ENCODE measurements around the gene F12. TPM values are rescaled to one million over a fixed set of nuclear protein-coding genes. Genes with fewer than 3 reads are reported as not detected.
"Not testable (repeated sequence)": the region's sequence is repeated elsewhere in the genome, so short reads cannot be mapped to it uniquely, and the experiment has no call there.

F12 gene
- total RNA-seq, 4 donors from 2014 or later, result 0.36 to 1.2 (median 0.95) TPM; not detected in 1

- no peaks in the 10 kb centered on the region for H3K27me3 ChIP-seq
- no peak overlapping the region for H3K27ac ChIP-seq
- H3K9me3 ChIP-seq, result no peaks in the 10 kb centered on the region
- DNase-seq, result no peak
- no peak for ATAC-seq
- in situ Hi-C loops (cut with MboI; ENCODE audit: low sequenced_read_pairs in 4 of 4) (loop anchor here in 1 of 4 donors (25.0 kb wide), 1 partner anchor 136 kb away; the partner anchor contains the start of genes DDX41 and DOK3), intact Hi-C loops (cut with DNase I; ENCODE audit: low total_unique reads) (no loop called here)
- no peaks in the 10 kb centered on the region for H3K36me3 ChIP-seq
- TF ChIP-seq CTCF (IDR thresholded peaks at IDR 0.05 in 4 of 5, conservative IDR thresholded peaks at IDR 0.05 in 1 of 5), result no peak
- no peak for TF ChIP-seq POLR2A (IDR thresholded peaks at IDR 0.05)
- peaks cover 5 to 19% of the 10 kb centered on the region in 2 donors for H3K4me1 ChIP-seq
- no peak overlapping the region for H3K4me3 ChIP-seq
Observed at GRCh38 chr5:177376107-177376506, 33.3 kb downstream of the F12 start.

GRCh38 chr5:177375516-177375915 is 33.8 kb downstream of the F12 start:
- H3K9me3 ChIP-seq; DNase-seq; H3K27ac ChIP-seq; intact Hi-C loops (cut with DNase I; ENCODE audit: low total_unique reads); ATAC-seq; H3K4me3 ChIP-seq; H3K36me3 ChIP-seq; H3K27me3 ChIP-seq: not testable (repeated sequence)
- peaks cover 6 to 15% of the 10 kb centered on the region in 2 donors for H3K4me1 ChIP-seq
- in situ Hi-C loops (cut with MboI; ENCODE audit: low sequenced_read_pairs in 4 of 4), result loop anchor here in 1 of 4 donors (25.0 kb wide), 1 partner anchor 137 kb away; the partner anchor contains the start of genes DDX41 and DOK3

- in situ Hi-C loops (cut with MboI; ENCODE audit: low sequenced_read_pairs in 4 of 4) (no loop called here), intact Hi-C loops (cut with DNase I; ENCODE audit: low total_unique reads) (no loop called here)
Observed at GRCh38 chr5:177374211-177374610, 35.2 kb downstream of the F12 start.

GRCh38 chr5:177373806-177374205 is 35.6 kb downstream of the F12 start:
- DNase-seq (no peak), ATAC-seq (no peak)
- H3K36me3 ChIP-seq, result no peaks in the 10 kb centered on the region
- no peaks in the 10 kb centered on the region for H3K9me3 ChIP-seq
- in situ Hi-C loops (cut with MboI; ENCODE audit: low sequenced_read_pairs in 4 of 4), result no loop called here
- H3K27ac ChIP-seq, result no peak overlapping the region
- no peak overlapping the region for H3K4me3 ChIP-seq
- no peak for TF ChIP-seq CTCF (IDR thresholded peaks at IDR 0.05 in 4 of 5, conservative IDR thresholded peaks at IDR 0.05 in 1 of 5)
- TF ChIP-seq POLR2A (IDR thresholded peaks at IDR 0.05), result no peak
- no peaks in the 10 kb centered on the region for H3K27me3 ChIP-seq
- peaks cover 20 to 30% of the 10 kb centered on the region in 2 donors for H3K4me1 ChIP-seq
- intact Hi-C loops (cut with DNase I; ENCODE audit: low total_unique reads), result no loop called here

More at GRCh38 chr5:177374211-177374610, 35.2 kb downstream of the F12 start:
- no peak for ATAC-seq
- no peak overlapping the region for H3K4me3 ChIP-seq
- H3K9me3 ChIP-seq, result no peaks in the 10 kb centered on the region
- no peaks in the 10 kb centered on the region for H3K27me3 ChIP-seq
- no peak for DNase-seq
- no peak overlapping the region for H3K27ac ChIP-seq
- peaks cover 18 to 27% of the 10 kb centered on the region in 2 donors for H3K4me1 ChIP-seq
- no peaks in the 10 kb centered on the region for H3K36me3 ChIP-seq
- no peak for TF ChIP-seq CTCF (IDR thresholded peaks at IDR 0.05 in 4 of 5, conservative IDR thresholded peaks at IDR 0.05 in 1 of 5)
- TF ChIP-seq POLR2A (IDR thresholded peaks at IDR 0.05), result no peak

GRCh38 chr5:177372910-177373309 is 36.5 kb downstream of the F12 start:
- intact Hi-C loops (cut with DNase I; ENCODE audit: low total_unique reads) (no loop called here), in situ Hi-C loops (cut with MboI; ENCODE audit: low sequenced_read_pairs in 4 of 4) (no loop called here)
- no peak overlapping the region for H3K27ac ChIP-seq

More at GRCh38 chr5:177372910-177373309, 36.5 kb downstream of the F12 start:
- Histone ChIP-seq H3K36me3 (no peaks in the 10 kb centered on the region), H3K27me3 (no peaks in the 10 kb centered on the region), H3K9me3 (no peaks in the 10 kb centered on the region), H3K4me1 (peaks cover 21 to 30% of the 10 kb centered on the region in 2 donors), H3K4me3 (no peak overlapping the region)
- DNase-seq (no peak), ATAC-seq (no peak)
- TF ChIP-seq CTCF (IDR thresholded peaks at IDR 0.05 in 4 of 5, conservative IDR thresholded peaks at IDR 0.05 in 1 of 5), result no peak
- TF ChIP-seq POLR2A (IDR thresholded peaks at IDR 0.05), result no peak

All from gastrocnemius medialis (tissue), 4 donors.